GM20431 (cell line): ENCODE results near the gene C16orf89.
"Not testable (repeated sequence)": the region's sequence is repeated elsewhere in the genome, so short reads cannot be mapped to it uniquely, and the experiment has no call there.

Source experiments
- in situ Hi-C: fragments of 300-500 bp; cut with MseI, MboI; formaldehyde crosslinking; loops from one replicate; pipeline ENCODE4 v1.15.0; 2020; ENCODE audit warnings: low sequenced_read_pairs; ENCODE audit not compliant: unreplicated experiment

C16orf89 gene

DNA sequence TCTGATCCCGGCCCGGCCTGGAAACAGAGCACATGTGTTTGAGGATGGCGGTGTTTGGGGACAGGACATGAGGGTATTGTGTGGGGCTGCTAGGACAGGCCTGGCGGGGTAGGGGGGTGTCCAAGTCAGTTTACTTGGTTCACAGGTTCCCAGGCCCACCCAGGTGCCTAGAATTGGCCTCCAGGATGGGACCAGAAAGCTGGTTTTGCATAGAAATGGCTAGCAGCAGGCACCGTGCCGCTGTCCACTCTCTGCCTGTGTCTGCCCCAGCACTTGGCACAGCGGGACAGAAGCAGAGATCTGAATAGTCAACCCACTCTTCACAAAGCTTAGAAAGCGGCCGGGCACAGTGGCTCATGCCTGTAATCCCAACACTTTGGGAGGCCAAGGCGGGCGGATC is 20.0 kb upstream of the C16orf89 start:
- in situ Hi-C loops = not testable (repeated sequence)

DNA sequence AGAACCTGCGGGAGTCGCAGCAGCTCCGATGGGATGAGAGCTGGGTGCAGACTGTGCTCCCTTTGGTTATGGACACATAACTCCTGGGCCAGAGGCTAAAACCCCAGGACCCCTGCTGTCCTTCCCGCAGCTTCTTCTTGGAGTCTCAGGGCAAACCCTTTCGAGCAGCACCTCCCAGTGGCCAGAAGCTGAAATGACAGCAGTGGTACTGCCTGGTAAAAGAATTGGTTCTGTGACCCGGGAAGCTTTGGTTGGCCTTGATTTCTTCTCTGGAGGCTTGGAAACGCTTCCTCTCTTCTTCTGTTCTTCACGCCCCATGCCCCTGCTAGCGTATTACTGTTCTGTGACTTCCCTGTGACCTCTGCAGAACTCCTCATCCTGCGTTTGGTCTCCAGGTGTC is 19.0 kb upstream of the C16orf89 start:
- in situ Hi-C loops = not testable (repeated sequence)

DNA sequence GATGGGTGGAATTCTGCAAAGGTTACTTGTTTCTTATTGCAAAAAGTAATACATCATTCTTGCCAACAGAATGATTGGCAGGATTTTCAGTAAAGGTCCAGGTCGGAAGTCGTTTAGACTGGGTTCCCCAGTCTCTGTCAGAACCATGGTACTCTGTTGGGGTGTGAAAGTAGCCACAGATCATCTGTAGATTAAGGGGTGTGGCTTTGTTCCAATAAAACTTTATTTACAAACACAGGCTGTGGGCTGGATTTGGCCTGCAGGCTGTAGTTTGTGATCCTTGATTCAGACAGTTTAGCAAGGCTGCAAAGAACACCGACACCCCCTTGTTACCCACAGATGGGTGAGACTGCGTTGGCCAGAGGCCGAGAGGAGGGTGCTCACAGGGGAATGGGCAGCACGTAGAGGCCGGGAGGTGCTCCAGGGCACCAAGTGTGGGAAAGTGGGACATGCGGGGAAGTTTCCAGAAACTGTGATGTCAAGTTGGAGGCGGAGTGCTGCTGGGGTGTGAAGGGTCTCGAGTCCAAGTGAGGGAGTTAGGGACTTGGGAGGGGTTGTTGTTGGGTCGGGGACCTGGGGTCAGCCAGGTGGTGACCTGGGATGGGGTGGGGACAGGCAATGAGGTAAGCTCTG is 18.5 kb upstream of the C16orf89 start:
- in situ Hi-C loops = not testable (repeated sequence)

DNA sequence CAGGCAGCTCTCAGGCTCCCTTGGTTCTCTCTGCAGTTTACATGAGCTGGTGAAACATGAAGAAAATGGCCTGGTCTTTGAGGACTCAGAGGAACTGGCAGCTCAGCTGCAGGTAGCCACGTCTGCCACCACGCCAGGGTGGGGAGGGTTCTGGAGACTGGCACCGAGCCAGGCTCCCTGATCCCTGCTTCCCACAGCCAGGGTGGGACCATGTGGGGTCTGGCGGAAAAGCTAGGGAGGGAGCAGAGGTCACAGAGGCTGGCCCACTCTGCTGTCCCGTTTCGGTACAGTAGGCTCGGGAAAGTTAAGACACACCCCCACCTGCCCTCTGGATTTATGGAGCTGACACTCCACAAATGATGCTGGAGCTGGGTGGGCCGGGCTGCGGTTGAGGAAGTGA is 17.9 kb upstream of the C16orf89 start:
- in situ Hi-C loops = not testable (repeated sequence)

DNA sequence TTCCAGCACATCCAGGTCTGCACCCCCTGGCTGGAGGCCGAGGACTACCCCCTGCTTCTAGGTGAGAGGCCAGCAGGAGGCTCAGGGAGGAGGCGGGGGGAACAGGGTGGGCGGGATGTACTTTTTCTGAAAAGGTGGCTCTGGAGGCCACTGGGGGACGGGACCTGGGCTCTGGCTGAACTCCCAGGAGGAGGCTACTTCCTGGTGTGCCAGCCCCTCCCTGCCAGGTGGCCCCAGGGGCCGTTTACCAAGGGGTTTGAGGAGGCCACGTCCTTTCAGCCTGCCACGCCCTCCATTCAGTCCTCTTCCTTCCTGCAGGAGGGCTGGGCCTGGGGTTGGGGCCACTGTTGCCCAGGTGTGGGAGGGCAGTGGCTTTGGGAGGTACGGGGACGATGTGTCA is 15.2 kb upstream of the C16orf89 start:
- in situ Hi-C loops = not testable (repeated sequence)

DNA sequence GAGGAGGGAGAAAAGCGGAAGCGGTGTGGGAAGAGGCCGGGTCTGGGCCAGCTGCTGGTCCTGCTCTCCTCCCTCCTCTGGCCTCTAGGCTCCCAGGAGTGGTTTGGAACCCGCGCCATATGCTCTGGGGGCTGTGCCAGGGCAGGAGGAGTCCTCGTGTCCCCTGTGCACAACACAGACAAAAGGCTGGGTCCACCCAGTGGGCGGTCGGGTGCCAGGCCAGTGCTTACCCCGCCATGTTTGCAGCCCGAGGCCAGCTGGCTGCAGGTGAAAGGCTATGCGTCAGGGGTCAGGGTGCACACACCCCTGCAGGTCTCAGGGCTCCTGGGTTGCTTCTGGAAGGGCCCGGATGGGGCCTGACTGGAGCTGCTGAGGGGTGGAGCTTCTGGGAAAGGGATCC is 14.7 kb upstream of the C16orf89 start:
- in situ Hi-C loops = not testable (repeated sequence)

DNA sequence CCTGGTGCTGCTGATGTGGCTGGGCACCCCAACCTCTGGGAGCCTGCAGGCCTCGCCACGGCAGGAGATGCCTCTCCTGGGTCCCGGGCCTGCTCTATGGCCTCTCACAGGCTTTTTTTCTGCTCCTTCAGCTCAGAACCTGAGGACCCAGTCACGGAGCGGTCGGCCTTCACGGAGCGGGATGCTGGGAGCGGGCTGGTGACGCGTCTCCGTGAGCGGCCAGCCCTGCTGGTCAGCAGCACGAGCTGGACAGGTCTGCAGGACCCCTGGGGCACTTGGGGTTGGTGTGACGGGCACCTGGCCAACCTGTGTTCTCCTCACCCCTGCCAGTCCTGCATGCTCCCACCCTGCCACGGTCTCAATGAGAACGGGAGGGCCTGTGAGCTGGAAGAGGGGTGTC is 12.9 kb upstream of the C16orf89 start:
- in situ Hi-C loops = no loop called here

DNA sequence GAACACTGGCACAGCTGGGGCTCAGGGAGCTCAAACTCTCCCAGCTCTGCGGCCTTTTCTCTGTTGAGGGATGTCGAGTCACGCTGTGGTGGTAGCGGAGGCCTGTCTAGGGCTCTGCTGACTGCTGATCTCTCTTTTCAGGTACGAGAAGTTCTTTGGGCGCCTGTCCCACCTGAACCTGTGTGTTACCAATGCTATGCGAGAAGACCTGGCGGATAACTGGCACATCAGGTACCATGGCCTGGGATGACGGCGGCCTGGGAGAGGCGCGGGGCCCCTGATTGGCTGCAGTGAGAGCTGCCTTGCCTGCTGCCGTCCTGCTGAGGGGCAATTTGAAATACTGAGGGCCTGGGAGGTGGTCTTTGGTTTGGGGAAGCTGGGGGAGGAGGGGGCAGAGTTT is 11.5 kb upstream of the C16orf89 start:
- in situ Hi-C loops = no loop called here

DNA sequence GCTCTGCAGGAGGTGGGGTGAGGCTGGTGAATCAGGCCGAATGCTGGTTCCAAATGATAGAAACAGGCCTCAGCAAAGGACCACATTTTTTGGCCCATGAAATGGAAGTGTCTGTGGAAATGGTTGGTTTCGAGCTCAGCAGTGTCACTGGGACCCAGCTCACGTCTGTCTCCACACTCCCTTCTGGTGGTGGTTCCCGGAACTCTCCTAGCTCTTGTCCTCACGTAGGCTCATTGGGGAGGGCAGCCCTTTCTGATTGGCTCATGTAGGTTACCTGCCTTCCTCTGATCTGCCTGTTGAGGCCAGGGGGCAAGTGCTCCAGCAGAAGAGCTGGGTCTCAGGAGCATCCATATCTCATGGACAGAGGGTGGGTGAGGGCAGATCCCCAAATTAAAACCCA is 9.9 kb upstream of the C16orf89 start:
- in situ Hi-C loops = no loop called here

DNA sequence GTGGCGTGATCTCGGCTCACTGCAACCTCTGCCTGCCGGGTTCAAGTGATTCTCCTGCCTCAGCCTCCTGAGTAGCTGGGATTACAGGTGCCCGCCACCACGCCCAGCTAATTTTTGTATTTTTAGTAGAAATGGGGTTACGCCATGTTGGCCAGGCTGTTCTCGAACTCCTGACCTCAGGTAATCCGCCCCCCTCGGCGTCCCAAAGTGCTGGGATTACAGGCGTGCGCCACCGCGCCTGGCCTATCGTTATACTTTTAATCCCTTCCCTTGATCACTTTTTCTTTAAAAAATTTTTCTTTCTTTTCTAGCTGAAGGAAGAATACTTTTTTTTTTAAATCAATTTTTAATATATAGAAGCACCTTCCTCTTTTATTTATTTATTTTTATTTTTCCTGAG is 8.0 kb upstream of the C16orf89 start:
- in situ Hi-C loops = loop anchor here (25.0 kb wide), 1 partner anchor 539 kb away; no protein-coding TSS in a partner anchor

DNA sequence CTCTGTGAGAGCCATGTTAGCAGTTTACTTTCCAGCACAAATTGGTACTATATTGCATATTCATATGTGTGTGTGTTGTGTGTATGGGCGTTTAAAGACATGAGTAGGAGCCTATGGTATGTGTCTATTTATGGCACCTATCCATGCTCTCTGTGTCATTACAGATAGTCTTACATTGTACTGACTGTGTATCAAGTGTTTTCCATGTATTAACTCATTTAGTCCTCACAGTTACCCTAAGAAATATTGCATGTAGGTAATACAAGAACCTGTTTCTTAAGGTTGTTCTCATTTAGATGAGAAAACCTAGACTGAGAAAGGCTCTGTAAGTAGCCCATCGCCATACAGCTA is 7.5 kb upstream of the C16orf89 start:
- in situ Hi-C loops = loop anchor here (25.0 kb wide), 1 partner anchor 539 kb away; no protein-coding TSS in a partner anchor

DNA sequence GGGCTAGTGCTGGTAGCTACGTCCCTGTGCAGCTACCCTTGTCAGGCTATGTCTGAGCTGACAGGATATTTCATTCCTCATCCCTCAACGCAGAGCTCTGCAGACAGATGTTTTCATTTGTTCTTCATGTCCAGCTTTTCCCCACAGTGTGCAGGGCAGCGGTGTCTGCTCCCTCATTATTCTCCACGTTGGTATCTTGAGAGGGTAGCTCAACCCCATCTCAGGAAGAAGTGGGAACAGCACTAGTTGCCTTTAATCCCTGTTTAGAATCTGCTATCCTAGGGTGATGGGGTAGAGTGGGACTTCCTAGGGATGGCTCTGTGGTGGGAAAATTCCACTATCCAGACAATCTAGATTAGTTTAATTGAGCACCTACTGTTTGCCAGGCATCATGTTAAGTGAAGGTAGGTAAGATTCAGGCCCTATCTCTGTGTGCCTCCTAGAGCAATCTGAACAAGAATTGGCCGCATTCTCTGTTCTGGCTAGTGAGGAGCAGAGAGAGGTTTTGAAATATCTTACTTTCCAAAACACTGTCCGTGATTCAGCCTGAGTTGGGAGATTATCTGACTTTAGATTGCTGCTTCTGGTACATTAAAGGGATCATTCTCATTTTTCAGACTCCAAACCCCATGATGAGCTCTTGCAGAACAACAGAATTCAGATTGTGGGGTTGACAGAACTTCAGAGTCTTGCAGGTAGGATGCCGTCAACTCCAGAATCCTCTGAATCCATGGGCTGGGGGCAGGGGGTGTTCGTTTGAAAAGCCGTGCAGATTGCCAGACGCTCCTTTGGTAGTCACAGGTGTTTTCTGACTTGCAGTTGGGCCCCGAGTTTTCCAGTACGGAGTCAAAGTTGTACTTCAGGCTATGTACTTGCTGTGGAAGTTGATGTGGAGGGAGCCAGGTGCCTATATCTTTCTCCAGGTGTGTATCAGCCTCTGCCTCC is 6.8 kb upstream of the C16orf89 start:
- in situ Hi-C loops = loop anchor here (25.0 kb wide), 1 partner anchor 540 kb away; no protein-coding TSS in a partner anchor

DNA sequence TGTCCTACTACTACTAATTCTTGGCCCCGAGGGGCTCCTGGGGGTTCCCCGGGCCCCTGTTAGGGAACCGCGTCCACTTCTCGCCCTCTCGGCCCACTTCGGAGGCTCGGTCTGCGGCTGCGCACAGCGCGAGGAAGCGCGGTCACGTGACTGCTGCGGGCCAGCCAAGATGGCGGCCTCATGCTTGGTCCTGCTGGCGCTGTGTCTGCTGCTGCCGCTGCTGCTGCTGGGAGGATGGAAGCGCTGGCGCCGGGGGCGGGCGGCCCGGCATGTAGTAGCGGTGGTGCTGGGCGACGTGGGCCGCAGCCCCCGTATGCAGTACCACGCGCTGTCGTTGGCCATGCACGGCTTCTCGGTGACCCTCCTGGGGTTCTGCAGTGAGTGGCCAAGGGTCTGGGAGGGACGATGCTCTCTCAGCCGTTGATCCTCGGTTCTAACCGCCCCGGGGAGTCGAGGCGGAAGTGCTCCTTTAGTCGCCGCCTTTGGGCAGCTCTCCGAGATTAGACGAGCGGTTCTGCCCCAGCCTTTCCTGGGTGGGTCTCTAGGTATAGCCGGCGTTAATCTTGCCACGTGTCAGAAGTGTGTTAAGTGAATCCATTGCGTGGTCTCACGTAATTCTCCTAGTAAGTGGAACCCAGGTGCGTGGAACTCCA is 6.1 kb upstream of the C16orf89 start, which contains the start of gene ALG1:
Gene ALG1, plus strand, starts transcription at position 163 of the 653 bp plus-strand sequence. Its CDS starts 7 bp downstream, at position 170.
- in situ Hi-C loops = loop anchor here (25.0 kb wide), 1 partner anchor 540 kb away; no protein-coding TSS in a partner anchor

DNA sequence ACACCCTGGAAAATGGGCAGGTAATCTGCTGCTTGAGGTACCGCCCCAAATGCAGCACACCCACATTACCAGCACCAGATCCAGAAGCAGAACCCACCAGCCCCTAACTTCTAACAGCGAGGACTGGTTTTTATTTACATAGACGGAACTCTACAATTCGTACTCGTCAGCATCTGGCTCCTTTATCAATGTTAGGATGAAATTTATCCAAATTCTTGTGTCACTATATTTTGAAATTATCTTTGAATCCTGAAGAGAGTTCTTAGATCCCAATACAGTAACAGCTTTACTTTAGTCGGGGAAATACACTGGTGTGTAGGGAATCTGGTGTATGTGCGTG is 5.6 kb upstream of the C16orf89 start:
- in situ Hi-C loops = loop anchor here (25.0 kb wide), 1 partner anchor 541 kb away; no protein-coding TSS in a partner anchor

DNA sequence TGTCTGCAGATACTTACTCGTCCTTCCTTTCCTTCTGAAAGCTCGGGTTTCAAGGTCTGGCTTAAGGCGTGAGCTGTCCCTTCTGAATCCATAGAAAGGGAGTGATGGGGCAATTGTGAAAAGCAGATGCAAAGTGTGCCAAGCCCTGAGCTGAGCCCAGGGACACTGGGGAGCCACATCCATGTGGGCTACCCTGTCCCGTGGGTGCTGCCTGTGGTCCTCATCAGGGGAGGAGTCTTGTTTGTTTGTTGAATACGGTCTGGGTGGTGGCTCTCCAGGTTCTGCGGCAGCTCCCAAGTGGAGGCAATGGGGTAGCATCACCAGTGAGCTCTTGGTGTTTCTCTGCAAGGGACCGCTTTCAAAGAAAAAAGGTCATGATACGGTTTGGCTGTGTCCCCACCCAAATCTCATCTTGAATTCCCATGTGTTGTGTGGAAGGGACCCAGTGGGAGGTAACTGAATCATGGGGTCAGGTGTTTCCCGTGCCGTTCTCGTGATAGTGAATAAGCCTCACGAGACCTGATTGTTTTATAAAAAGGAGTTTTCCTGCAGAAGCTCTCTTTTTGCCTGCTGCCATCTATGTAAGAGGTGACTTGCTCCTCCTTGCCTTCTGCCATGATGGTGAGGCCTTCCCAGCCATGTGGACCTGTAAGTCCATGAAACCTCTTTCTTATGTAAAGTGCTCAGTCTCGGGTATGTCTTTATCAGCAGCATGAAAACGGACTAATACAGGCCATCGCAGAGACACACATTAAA is 4.9 kb upstream of the C16orf89 start:
- in situ Hi-C loops = loop anchor here (25.0 kb wide), 1 partner anchor 542 kb away; no protein-coding TSS in a partner anchor

DNA sequence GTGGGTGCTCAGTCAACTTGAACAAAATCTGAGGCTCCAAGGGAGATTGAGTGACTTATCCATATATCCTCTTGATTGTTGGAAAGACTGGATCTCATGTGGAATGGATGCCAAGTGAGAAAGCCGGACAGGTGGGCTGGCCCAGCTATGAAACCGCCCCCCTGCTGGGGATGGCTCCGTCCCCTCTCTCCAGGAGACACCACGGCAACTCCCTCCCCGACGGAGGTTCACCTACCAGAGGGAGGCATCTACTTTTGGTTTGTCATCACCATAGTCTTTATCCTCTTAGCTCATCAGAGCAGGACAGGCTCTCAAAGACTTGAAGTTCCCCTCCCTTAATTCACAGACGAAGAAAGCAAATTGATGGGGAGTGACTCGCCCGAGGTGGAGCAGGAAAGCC is 4.1 kb upstream of the C16orf89 start:
- in situ Hi-C loops = loop anchor here (25.0 kb wide), 1 partner anchor 542 kb away; no protein-coding TSS in a partner anchor

DNA sequence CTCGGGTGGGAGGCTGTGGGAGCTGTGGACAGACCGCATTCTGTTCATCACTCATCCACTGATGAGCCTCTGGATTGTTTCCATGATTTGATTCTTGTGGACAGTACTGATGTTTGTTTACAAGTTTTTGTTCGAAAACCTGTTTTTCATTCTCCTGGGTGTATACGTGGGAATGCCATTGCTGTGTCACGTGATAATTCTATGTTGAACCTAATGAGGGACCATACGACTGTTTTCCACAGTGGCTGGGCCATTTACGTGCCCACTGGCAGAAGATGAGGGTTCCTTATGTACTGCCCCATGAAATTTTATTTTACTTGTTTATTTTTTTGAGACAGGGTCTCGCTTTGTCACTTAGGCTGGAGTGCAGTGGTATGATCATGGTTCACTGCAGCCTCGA is 3.3 kb upstream of the C16orf89 start:
- in situ Hi-C loops = loop anchor here (25.0 kb wide), 1 partner anchor 543 kb away; no protein-coding TSS in a partner anchor

DNA sequence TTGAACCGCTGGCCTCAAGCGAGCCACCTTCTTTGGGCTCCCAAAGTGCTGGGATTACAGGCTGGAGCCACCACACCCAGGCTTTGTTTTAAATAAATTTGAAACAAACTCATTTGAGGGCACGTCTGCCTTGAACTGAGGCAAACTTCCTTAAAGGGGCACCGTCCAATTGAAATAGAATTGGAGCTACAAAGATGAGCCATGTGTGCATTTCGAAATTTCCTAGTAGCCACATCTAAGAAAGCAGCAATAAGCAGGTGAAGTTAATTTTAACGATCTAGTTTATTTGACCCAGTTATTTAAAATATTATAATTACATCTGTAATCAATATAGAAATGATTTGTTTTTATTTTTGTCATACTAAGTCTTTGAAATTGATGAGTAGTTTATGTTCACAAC is 755 bp upstream of the C16orf89 start:
- in situ Hi-C loops = loop anchor here (25.0 kb wide), 1 partner anchor 546 kb away; no protein-coding TSS in a partner anchor

DNA sequence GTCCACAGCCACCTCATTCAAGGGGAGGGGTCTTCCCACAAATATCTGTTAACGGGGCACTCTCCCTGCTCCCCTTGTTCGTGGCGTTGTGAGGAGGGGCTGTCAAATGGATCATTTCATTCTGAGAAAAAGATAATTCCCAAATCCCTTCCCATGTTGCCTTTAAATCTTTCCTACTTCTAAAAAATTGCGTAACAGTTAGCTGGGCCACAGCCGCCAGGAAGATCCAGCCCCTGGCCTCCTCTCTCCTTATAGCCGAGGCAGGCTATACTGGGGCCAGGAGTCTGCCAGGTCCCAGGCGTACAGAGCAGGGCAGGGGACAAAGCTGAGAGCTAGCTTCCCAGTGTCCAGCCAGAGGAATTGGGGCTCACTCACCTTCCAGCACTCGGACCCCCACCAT is 430 bp downstream of the C16orf89 start:
- in situ Hi-C loops = loop anchor here (25.0 kb wide), 1 partner anchor 547 kb away; no protein-coding TSS in a partner anchor

DNA sequence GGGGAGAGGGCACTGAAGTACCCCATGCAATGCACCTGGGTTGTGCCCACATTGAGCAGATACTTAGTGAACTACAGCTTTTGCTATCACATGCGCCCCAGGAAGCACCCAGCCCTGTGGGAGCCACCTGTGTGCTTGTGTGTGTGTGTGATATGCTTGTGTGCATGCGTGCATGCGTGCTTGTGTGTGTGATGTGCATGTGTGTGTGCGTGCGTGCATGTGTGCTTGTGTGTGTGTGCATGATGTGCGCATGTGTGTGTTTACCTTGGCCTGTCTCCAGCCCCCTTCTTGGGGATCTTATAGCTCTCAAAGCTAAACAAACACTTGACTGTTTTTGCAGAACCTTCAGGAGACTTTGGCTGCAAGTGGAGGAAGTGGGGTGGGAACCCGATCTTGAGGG is 841 bp downstream of the C16orf89 start:
- in situ Hi-C loops = loop anchor here (25.0 kb wide), 1 partner anchor 547 kb away; no protein-coding TSS in a partner anchor
